OCI-LY7 (cell line): ENCODE results near the gene PACS2. TPM values are rescaled to one million over a fixed set of nuclear protein-coding genes. Genes with fewer than 3 reads are reported as not detected.

ENCODE experiments used
- BruUV-seq: library from RNA; stranded (reverse); fragments of 400-500 nt; replicated peaks from 2 replicates; lab custom pipeline; 2021; lab: Mats Ljungman, UMichigan
- CTCF ChIA-PET: fragments of 300-600 bp; sonication (Branson Sonifier 250); formaldehyde crosslinking; loops from one replicate; lab custom pipeline; 2022; ENCODE audit warnings: antibody characterized with exemption; ENCODE audit not compliant: unreplicated experiment; lab: Charles Lee
- POLR2A ChIA-PET: fragments of 300-600 bp; sonication (Branson Sonifier 250); formaldehyde crosslinking; loops from one replicate; lab custom pipeline; 2022; ENCODE audit warnings: antibody characterized with exemption; lab: Charles Lee
- DNase-seq: peaks from one replicate; pipeline ENCODE4 v3.0.0-alpha.2; 2015; ENCODE audit warnings: low spot score
- H2AFZ ChIP-seq: fragments of 200-600 bp; sonication (generic), shearing (Covaris generic); 2 replicates; pipeline ENCODE4 v1.6.1; 2014; ENCODE audit warnings: mild to moderate bottlenecking, antibody characterized with exemption, low read length, moderate library complexity
- H3K27ac ChIP-seq: fragments of 200-600 bp; sonication (generic); 2 replicates; pipeline ENCODE4 v1.5.1; 2014; ENCODE audit warnings: mixed run types, low read depth, mild to moderate bottlenecking, moderate library complexity, low read length, inconsistent platforms; ENCODE audit not compliant: poor library complexity, severe bottlenecking
- H3K36me3 ChIP-seq: fragments of 200-600 bp; sonication (generic); 2 replicates; pipeline ENCODE4 v1.6.1; 2014; ENCODE audit warnings: mild to moderate bottlenecking, antibody characterized with exemption, low read length, moderate library complexity, mixed read lengths; ENCODE audit not compliant: insufficient read depth
- H3K4me1 ChIP-seq: fragments of 200-600 bp; sonication (generic); 2 replicates; pipeline ENCODE4 v1.5.1; 2014; ENCODE audit warnings: mild to moderate bottlenecking, low read length; ENCODE audit not compliant: insufficient read depth, poor library complexity, severe bottlenecking
- H3K4me2 ChIP-seq: fragments of 200-600 bp; sonication (generic); 2 replicates; pipeline ENCODE4 v1.6.1; 2014; ENCODE audit warnings: mild to moderate bottlenecking, low read length
- H3K4me3 ChIP-seq: fragments of 200-600 bp; sonication (generic); 2 replicates; pipeline ENCODE4 v1.5.1; 2014; ENCODE audit warnings: mild to moderate bottlenecking, low read depth, low read length; ENCODE audit not compliant: poor library complexity, severe bottlenecking
- H3K79me2 ChIP-seq: fragments of 200-600 bp; sonication (generic); 2 replicates; pipeline ENCODE4 v1.6.1; 2016; ENCODE audit warnings: low read depth, mild to moderate bottlenecking, low read length, moderate library complexity, mixed read lengths; ENCODE audit not compliant: insufficient read depth
- H3K9me2 ChIP-seq: fragments of 200-600 bp; sonication (generic); 2 replicates; pipeline ENCODE4 v1.6.1; 2016; ENCODE audit warnings: mild to moderate bottlenecking, low read length, mixed read lengths; ENCODE audit not compliant: insufficient read depth
- H3K9me3 ChIP-seq: fragments of 200-600 bp; sonication (generic); 2 replicates; pipeline ENCODE4 v1.6.1; 2014; ENCODE audit warnings: mild to moderate bottlenecking, mixed run types, low read length, mixed read lengths
- H4K20me1 ChIP-seq: fragments of 200-600 bp; sonication (generic); 2 replicates; pipeline ENCODE4 v1.6.1; 2014; ENCODE audit warnings: mild to moderate bottlenecking, antibody characterized with exemption, low read length, moderate library complexity, mixed read lengths; ENCODE audit not compliant: insufficient read depth
- CTCF ChIP-seq: fragments of 200-600 bp; sonication (generic); conservative IDR thresholded peaks from 2 replicates; pipeline ENCODE4 v1.5.1; 2014; ENCODE audit warnings: mild to moderate bottlenecking, antibody characterized with exemption, low read length, moderate library complexity, mixed read lengths
- EZH2phosphoT487 ChIP-seq: fragments of 200-600 bp; sonication (generic); IDR thresholded peaks from 2 replicates; pipeline ENCODE4 v1.6.1; 2018; ENCODE audit warnings: low read depth, borderline replicate concordance, mild to moderate bottlenecking, mixed run types, antibody characterized with exemption, low read length, moderate library complexity, mixed read lengths
- intact Hi-C: fragments of 100-400 bp; cut with micrococcal nuclease; formaldehyde crosslinking; loops from one replicate; pipeline ENCODE4 v1.10.0; 2022; ENCODE audit not compliant: unreplicated experiment
- total RNA-seq, 2 experiments: library from RNA; depleted of rRNA in 1 of 2; stranded (reverse); fragments of >200 nt in 1 of 2; shearing (Covaris generic) in 1 of 2; gene quantifications; 2 replicates each; pipeline ENCODE4 v1.2.3, GENCODE V29; 2014 to 2022

The PACS2 gene
- total RNA-seq, 2 experiments from 2014 or later: 45.4 to 46.9 TPM

- no peak overlapping the region for H3K4me2 ChIP-seq
- H3K4me3 ChIP-seq: no peak overlapping the region
- H2AFZ ChIP-seq: no peak overlapping the region
- H3K27ac ChIP-seq: no peak overlapping the region
- POLR2A ChIA-PET: no interaction called here
- H3K36me3 ChIP-seq: no peaks in the 10 kb centered on the region
- CTCF ChIA-PET: no interaction called here
- BruUV-seq: no TSS peak
- DNase-seq: no peak
- H4K20me1 ChIP-seq: no peaks in the 10 kb centered on the region; the same call in 1 of the 2 replicates
- H3K4me1 ChIP-seq: no peaks in the 10 kb centered on the region
- H3K79me2 ChIP-seq: no peaks in the 10 kb centered on the region
- no peaks in the 10 kb centered on the region for H3K9me3 ChIP-seq
- intact Hi-C loops: no loop called here
- TF ChIP-seq CTCF (no peak), EZH2phosphoT487 (no peak)
- no peaks in the 10 kb centered on the region for H3K9me2 ChIP-seq
These were observed 41.9 kb upstream of the PACS2 start for GRCh38 chr14:105272623-105273022.

- TF ChIP-seq CTCF (no peak), EZH2phosphoT487 (no peak)
- Histone ChIP-seq H2AFZ (no peak overlapping the region), H3K27ac (no peak overlapping the region), H3K9me2 (no peaks in the 10 kb centered on the region), H3K79me2 (no peaks in the 10 kb centered on the region), H3K4me3 (no peak overlapping the region), H3K4me2 (no peak overlapping the region), H4K20me1 (no peaks in the 10 kb centered on the region; the same call in 1 of the 2 replicates), H3K4me1 (no peaks in the 10 kb centered on the region), H3K36me3 (no peaks in the 10 kb centered on the region), H3K9me3 (no peaks in the 10 kb centered on the region)
- DNase-seq: no peak
- no TSS peak for BruUV-seq
- ChIA-PET POLR2A (no interaction called here), CTCF (no interaction called here)
- intact Hi-C loops: no loop called here
These were observed 41.5 kb upstream of the PACS2 start for GRCh38 chr14:105273062-105273461.

GRCh38 chr14:105274637-105275036 lies 39.9 kb upstream of the PACS2 start:
- no peaks in the 10 kb centered on the region for H3K9me3 ChIP-seq
- no peaks in the 10 kb centered on the region for H3K9me2 ChIP-seq
- no peaks in the 10 kb centered on the region for H3K79me2 ChIP-seq
- no peak overlapping the region for H3K4me3 ChIP-seq
- H3K4me1 ChIP-seq: no peaks in the 10 kb centered on the region
- DNase-seq: no peak
- BruUV-seq: no TSS peak
- no peaks in the 10 kb centered on the region for H3K36me3 ChIP-seq
- intact Hi-C loops: no loop called here
- POLR2A ChIA-PET: no interaction called here
- CTCF ChIA-PET: no interaction called here
- TF ChIP-seq CTCF: no peak
- TF ChIP-seq EZH2phosphoT487: no peak
- no peak overlapping the region for H3K4me2 ChIP-seq
- no peak overlapping the region for H2AFZ ChIP-seq
- H3K27ac ChIP-seq: no peak overlapping the region
- H4K20me1 ChIP-seq: peaks cover 4% of the 10 kb centered on the region; the same call in 1 of the 2 replicates
